Endothelial cell of umbilical vein (primary cell): ENCODE measurements around the gene MAP4K5. TPM values are rescaled to one million over a fixed set of nuclear protein-coding genes. Genes with fewer than 3 reads are reported as not detected.

ENCODE experiments used
- BruUV-seq: library from RNA; stranded (reverse); fragments of 400-500 nt; replicated peaks from 2 replicates; lab custom pipeline; 2021; lab: Mats Ljungman, UMichigan
- CTCF ChIA-PET: fragments of 300-600, 350-600 bp; sonication (Branson Sonifier 250); formaldehyde crosslinking; loops from one replicate; lab custom pipeline; 2021; ENCODE audit warnings: antibody characterized with exemption, inconsistent platforms; lab: Charles Lee
- POLR2A ChIA-PET: fragments of 300-600, 350-600 bp; sonication (Branson Sonifier 250); formaldehyde crosslinking; loops from one replicate; lab custom pipeline; 2021; ENCODE audit warnings: antibody characterized with exemption, inconsistent platforms; lab: Charles Lee
- DNase-seq: peaks from one replicate; pipeline ENCODE4 v3.0.0-alpha.2; 2011; ENCODE audit warnings: low read depth, low spot score
- FAIRE-seq: peaks from 2 replicates; lab custom pipeline; 2011; peaks lifted over from hg19 to GRCh38; lab: Jason Lieb, UNC
- H2AFZ ChIP-seq: 2 replicates; pipeline ENCODE4 v1.6.0; 2012; ENCODE audit warnings: low read depth, low read length, control low read depth, inconsistent platforms
- H3K27ac ChIP-seq: 2 replicates; pipeline ENCODE4 v1.5.1; 2011; ENCODE audit warnings: low read depth, mild to moderate bottlenecking, control low read depth, low read length, moderate library complexity; ENCODE audit not compliant: insufficient read depth
- H3K27me3 ChIP-seq, 2 experiments: 2 replicates each; pipeline versions ENCODE4 v1.6.0 to v1.6.1; 2011; ENCODE audit warnings: low read length in 2 of 2, mixed read lengths in 1 of 2; ENCODE audit not compliant: control insufficient read depth in 2 of 2, insufficient read depth in 2 of 2
- H3K36me3 ChIP-seq, 2 experiments: 2 replicates in 1 of 2; 3 replicates in 1 of 2; pipeline ENCODE4 v1.5.1; 2011; ENCODE audit warnings: low read length in 2 of 2, mild to moderate bottlenecking in 1 of 2, moderate library complexity in 1 of 2; ENCODE audit not compliant: control insufficient read depth in 2 of 2, insufficient read depth in 2 of 2; ENCODE audit errors: extremely low read depth in 1 of 2
- H3K4me1 ChIP-seq: 3 replicates; pipeline ENCODE4 v1.5.1; 2011; ENCODE audit warnings: mild to moderate bottlenecking, low read length; ENCODE audit not compliant: control insufficient read depth, insufficient read depth; ENCODE audit errors: extremely low read depth
- H3K4me2 ChIP-seq: 2 replicates; pipeline ENCODE4 v1.6.1; 2011; ENCODE audit warnings: low read length, control low read depth, mixed read lengths; ENCODE audit not compliant: insufficient read depth
- H3K4me3 ChIP-seq, 3 experiments: fragments of 200-600 bp in 1 of 3; sonication (generic), shearing (Covaris generic) in 1 of 3; replicated peaks in 1 of 3; 2 replicates each; pipeline ENCODE4 v1.5.1; 2011 to 2016; ENCODE audit warnings: control low read depth in 3 of 3, low read length in 3 of 3, mild to moderate bottlenecking in 2 of 3, inconsistent platforms in 1 of 3, low read depth in 1 of 3, moderate library complexity in 1 of 3; ENCODE audit not compliant: insufficient read depth in 1 of 3
- H3K79me2 ChIP-seq: 2 replicates; pipeline ENCODE4 v1.6.0; 2012; ENCODE audit warnings: low read length, inconsistent platforms; ENCODE audit not compliant: control insufficient read depth, insufficient read depth
- H3K9ac ChIP-seq: replicated peaks from 2 replicates; pipeline ENCODE3; 2011; ENCODE audit warnings: low read length, control low read depth; ENCODE audit not compliant: insufficient read depth; ENCODE audit errors: extremely low read depth
- H3K9me1 ChIP-seq: replicated peaks from 3 replicates; pipeline ENCODE4 v1.6.0; 2011; ENCODE audit warnings: mild to moderate bottlenecking, low read length; ENCODE audit not compliant: control insufficient read depth, insufficient read depth; ENCODE audit errors: extremely low read depth
- H3K9me3 ChIP-seq: replicated peaks from 2 replicates; pipeline ENCODE4 v1.5.1; 2012; ENCODE audit warnings: low read length, inconsistent platforms; ENCODE audit not compliant: control insufficient read depth, insufficient read depth
- H4K20me1 ChIP-seq: replicated peaks from 2 replicates; pipeline ENCODE3; 2011; ENCODE audit warnings: mild to moderate bottlenecking, low read length; ENCODE audit not compliant: control insufficient read depth, insufficient read depth; ENCODE audit errors: extremely low read depth
- CTCF ChIP-seq, 2 donors: IDR thresholded peaks; 1 replicate in 1 of 2; 2 replicates in 1 of 2; pipeline ENCODE4 v1.5.1; 2011; ENCODE audit warnings: low read length in 2 of 2, mild to moderate bottlenecking in 2 of 2, moderate library complexity in 2 of 2, control low read depth in 1 of 2, inconsistent platforms in 1 of 2, low read depth in 1 of 2; ENCODE audit not compliant: insufficient read depth in 1 of 2; ENCODE audit errors: extremely low read depth in 1 of 2
- EZH2 ChIP-seq: IDR thresholded peaks from 2 replicates; pipeline ENCODE4 v1.6.1; 2012; ENCODE audit warnings: borderline replicate concordance, low read depth, mild to moderate bottlenecking, moderate library complexity, low read length, inconsistent platforms; ENCODE audit not compliant: severe bottlenecking
- FOS ChIP-seq: IDR thresholded peaks from 2 replicates; pipeline ENCODE4 v1.6.1; 2011; ENCODE audit warnings: mild to moderate bottlenecking, low read length, moderate library complexity, borderline replicate concordance; ENCODE audit not compliant: insufficient read depth
- GATA2 ChIP-seq: IDR thresholded peaks from 2 replicates; pipeline ENCODE4 v1.7.0; 2011; ENCODE audit warnings: low read depth, mild to moderate bottlenecking, moderate library complexity, mixed read lengths, low read length; ENCODE audit not compliant: insufficient read length, insufficient read depth
- JUN ChIP-seq: IDR thresholded peaks from 2 replicates; pipeline ENCODE4 v1.6.1; 2011; ENCODE audit warnings: borderline replicate concordance, low read depth; ENCODE audit not compliant: insufficient read length, insufficient read depth
- MYC ChIP-seq: IDR thresholded peaks from one replicate; pipeline ENCODE4 v1.6.1; 2011; ENCODE audit warnings: mild to moderate bottlenecking, low read depth, low read length
- POLR2A ChIP-seq: IDR thresholded peaks from 2 replicates; pipeline ENCODE4 v1.6.1; 2012; ENCODE audit warnings: low read depth, mild to moderate bottlenecking, control low read depth, low read length
- POLR2AphosphoS5 ChIP-seq: IDR thresholded peaks from 2 replicates; pipeline ENCODE4 v1.6.1; 2012; ENCODE audit warnings: low read depth, mild to moderate bottlenecking, control low read depth, low read length, moderate library complexity; ENCODE audit not compliant: insufficient read depth
- dilution Hi-C: fragments of 300-500 bp; cut with MboI; formaldehyde crosslinking; loops from one replicate; pipeline ENCODE4 v1.15.0; 2019; ENCODE audit warnings: low sequenced_read_pairs; ENCODE audit not compliant: extremely low pct_ligation_motif_present
- intact Hi-C: fragments of 100-400 bp; cut with micrococcal nuclease; formaldehyde crosslinking; loops from one replicate; pipeline ENCODE4 v1.10.0; 2022
- polyA plus RNA-seq, 4 experiments: library from polyadenylated mRNA; depleted of rRNA in 3 of 4; stranded (reverse) in 3 of 4; unstranded in 1 of 4; fragments of >200 nt; gene quantifications; 2 replicates each; pipeline versions ENCODE4 v1.2.1 to v1.2.3, GENCODE V29; 2011 to 2012; ENCODE audit warnings: missing spikeins in 1 of 4
- total RNA-seq: library from RNA; stranded (reverse); gene quantifications from 2 replicates; pipeline ENCODE4 v1.2.3, GENCODE V29; 2021
- TF ChIP-seq, protein P1 (sequence below): IDR thresholded peaks from 2 replicates; pipeline ENCODE4 v1.6.1; 2011; ENCODE audit not compliant: insufficient read depth, insufficient read length

The MAP4K5 gene
- total and polyA plus RNA-seq, 2 donors (not counting 3 experiments of a cell fraction or from before 2014, with no cell fraction given), result 17.4 to 73.7 TPM

DNA sequence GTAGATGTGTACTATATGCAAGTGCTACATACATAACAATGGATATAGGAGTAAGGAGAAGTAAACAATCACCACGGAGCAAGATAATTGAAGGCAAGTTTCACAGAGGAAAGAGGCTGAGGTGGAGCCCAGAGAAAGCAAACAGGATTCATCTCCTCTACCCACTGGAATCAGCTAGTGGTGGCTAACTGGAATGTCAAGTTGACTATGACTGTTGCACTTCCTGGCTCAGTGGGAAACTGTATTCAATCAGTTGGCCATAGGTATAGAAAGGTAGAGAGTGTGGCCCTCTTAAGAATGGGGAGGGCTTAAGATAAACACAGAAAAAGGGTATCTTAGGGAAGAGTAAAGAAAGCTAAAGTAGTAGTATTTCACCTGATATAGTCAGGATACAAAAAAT, 62.4 kb downstream of the MAP4K5 start:
- no peak overlapping the region for H3K9ac ChIP-seq
- no peak overlapping the region for H2AFZ ChIP-seq
- TF ChIP-seq JUN, result no peak
- no peak for TF ChIP-seq MYC
- no peak for TF ChIP-seq POLR2AphosphoS5
- TF ChIP-seq CTCF (IDR thresholded peaks at IDR 0.05; ENCODE audit: extremely low read depth in 1 of 2, insufficient read depth in 1 of 2, low read depth in 1 of 2, low read length in 2 of 2), result no peak
- TF ChIP-seq POLR2A, result no peak
- no peak for TF ChIP-seq GATA2
- TF ChIP-seq, protein P1, sequence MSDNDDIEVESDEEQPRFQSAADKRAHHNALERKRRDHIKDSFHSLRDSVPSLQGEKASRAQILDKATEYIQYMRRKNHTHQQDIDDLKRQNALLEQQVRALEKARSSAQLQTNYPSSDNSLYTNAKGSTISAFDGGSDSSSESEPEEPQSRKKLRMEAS, result no peak
- TF ChIP-seq FOS, result no peak
- TF ChIP-seq EZH2, result no peak
- BruUV-seq, result no TSS peak
- H3K4me2 ChIP-seq, result no peak overlapping the region
- ChIA-PET CTCF (interaction anchor here (1.4 kb wide), 1 partner anchor 152 kb away, joined by 4 read pairs; no protein-coding TSS in a partner anchor), POLR2A (no interaction called here)
- H3K9me3 ChIP-seq, result peaks cover 7% of the 10 kb centered on the region
- H3K27ac ChIP-seq, result no peak overlapping the region
- H3K4me3 ChIP-seq, result no peak overlapping the region
- intact Hi-C loops (no loop called here), dilution Hi-C loops (no loop called here)
- no peaks in the 10 kb centered on the region for H3K4me1 ChIP-seq
- no peaks in the 10 kb centered on the region for H3K79me2 ChIP-seq
- H4K20me1 ChIP-seq, result no peaks in the 10 kb centered on the region
- DNase-seq, result no peak
- H3K9me1 ChIP-seq, result no peaks in the 10 kb centered on the region
- FAIRE-seq, result no peak
- peaks cover 11 to 35% of the 10 kb centered on the region in 2 experiments for H3K36me3 ChIP-seq
- no peaks in the 10 kb centered on the region for H3K27me3 ChIP-seq
